ENCODE results near the gene CRELD2. TPM values are rescaled to one million over a fixed set of nuclear protein-coding genes. Genes with fewer than 3 reads are reported as not detected.

Gene CRELD2
- total and polyA plus RNA-seq, 2 of the 13 experiments (the other 11 are each of a cell fraction or from before 2014, with no cell fraction given) = 17.2 to 44.7 TPM

- TF ChIP-seq THAP9 (CRISPR knock-in tag; IDR thresholded peaks at IDR 0.05; ENCODE audit: borderline replicate concordance) (no peak), DMTF1 (CRISPR knock-in tag; IDR thresholded peaks at IDR 0.05) (no peak), ZBTB8A (CRISPR knock-in tag; IDR thresholded peaks at IDR 0.05; ENCODE audit: borderline replicate concordance, low read depth) (no peak), ZNF777 (CRISPR knock-in tag; IDR thresholded peaks at IDR 0.05) (peak; percentile 83), ZKSCAN5 (CRISPR knock-in tag; IDR thresholded peaks at IDR 0.05) (no peak), YEATS4 (CRISPR knock-in tag; IDR thresholded peaks at IDR 0.05; ENCODE audit: borderline replicate concordance) (peak; percentile 89), TCF7 (IDR thresholded peaks at IDR 0.05; ENCODE audit: low read depth) (no peak), ZSCAN29 (CRISPR knock-in tag; conservative IDR thresholded peaks at IDR 0.05) (peak; percentile 99), MTA1 (CRISPR knock-in tag; IDR thresholded peaks at IDR 0.05; ENCODE audit: borderline replicate concordance) (no peak; the same call in 1 of the 2 replicates), ZNF142 (CRISPR knock-in tag; IDR thresholded peaks at IDR 0.05) (peak; percentile 77), HDAC1 (CRISPR knock-in tag; IDR thresholded peaks at IDR 0.05) (peak; percentile 84; the same call in 1 of the 2 replicates), DNMT1 (CRISPR knock-in tag; IDR thresholded peaks at IDR 0.05) (0 out of 2 replicates have a peak, but pooled peaks have one; percentile 60), AGO1 (IDR thresholded peaks at IDR 0.05; ENCODE audit: low read depth, low read length, poor library complexity, severe bottlenecking) (peak; percentile 10), ZNF33A (CRISPR knock-in tag; IDR thresholded peaks at IDR 0.05; ENCODE audit: borderline replicate concordance) (no peak), ELF4 (CRISPR knock-in tag; IDR thresholded peaks at IDR 0.05; ENCODE audit: borderline replicate concordance) (no peak)
Measured at GRCh38 chr22:49960159-49961004, 41.9 kb downstream of the CRELD2 start, which contains the start of gene PIM3 (continued).

Measured in HepG2 (cell line).